ENCODE data around the gene PGGHG.

Gene PGGHG

DNA sequence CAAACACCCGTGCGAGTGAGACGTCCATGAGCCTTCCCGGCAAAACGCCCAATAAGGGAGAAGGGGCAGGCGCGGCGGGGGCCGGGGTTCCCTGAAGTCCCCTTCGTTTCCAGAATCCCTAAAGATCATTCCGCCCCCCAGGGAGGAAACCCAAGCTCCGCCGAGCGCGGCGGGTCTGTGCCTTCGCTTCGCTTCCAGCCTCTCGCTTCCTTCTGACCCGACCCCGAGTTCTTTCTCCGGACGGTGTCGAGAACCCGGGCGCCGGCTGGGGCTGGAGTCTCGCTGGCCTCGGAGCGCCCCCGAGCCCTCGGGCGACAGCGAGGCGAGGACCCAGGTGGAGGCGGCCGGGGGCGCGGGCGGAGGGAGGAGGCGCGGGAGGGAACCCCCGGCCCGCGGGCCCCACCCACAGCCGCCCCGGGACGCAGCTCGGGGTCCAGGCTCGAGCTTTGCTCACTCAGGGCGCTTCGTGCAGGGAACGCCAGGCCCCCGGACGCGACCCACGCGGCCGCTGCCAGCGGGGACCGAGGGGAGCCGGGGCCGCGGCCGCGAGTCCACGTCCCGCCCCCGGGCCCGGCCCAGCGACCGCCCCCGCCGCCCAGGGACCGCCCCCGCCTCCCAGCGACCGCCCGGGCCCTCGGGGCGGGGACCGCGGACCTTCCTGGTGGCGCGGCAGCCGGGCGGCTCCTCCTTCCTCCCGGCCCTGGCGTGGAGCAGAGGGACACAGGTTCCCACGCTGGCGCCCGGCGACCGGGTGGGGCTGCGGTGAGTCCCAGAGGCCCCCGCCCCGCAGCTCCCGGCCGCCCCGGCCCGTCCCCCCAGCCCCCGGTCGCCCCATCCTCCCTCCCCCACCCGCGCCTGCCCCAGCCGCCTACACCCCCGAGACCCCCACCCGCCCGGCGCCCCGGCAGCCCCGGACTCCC, at the start of gene PGGHG:
TSS of gene PGGHG (plus strand) at position 649 of the 920 bp plus-strand sequence. CDS start 691 bp downstream, outside the sequence.
- Histone ChIP-seq H3K4me2 (ENCODE audit: low read depth, low read length, poor library complexity, severe bottlenecking) (peak within 1 kb of the TSS; percentile 98), H3K9ac (ENCODE audit: low read depth, low read length, poor library complexity, severe bottlenecking) (peak within 1 kb of the TSS; percentile 93), H3K9me3 (ENCODE audit: insufficient read depth, low read depth, low read length) (no peaks in the 10 kb centered on the region), H3K27me3 (ENCODE audit: insufficient read depth, low read length, poor library complexity, severe bottlenecking) (no peaks in the 10 kb centered on the region), H3K79me2 (ENCODE audit: insufficient read depth, low read length) (peaks cover 37% of the 10 kb centered on the region; the same call in 1 of the 2 replicates), H4K20me1 (ENCODE audit: insufficient read depth, low read length, poor library complexity, severe bottlenecking) (peaks cover 3% of the 10 kb centered on the region), H3K9me2 (replicated peaks; ENCODE audit: low read depth, low read length) (no peaks in the 10 kb centered on the region), H3K4me1 (ENCODE audit: insufficient read depth, low read length, poor library complexity, severe bottlenecking) (peaks cover 40% of the 10 kb centered on the region), H3K36me3 (ENCODE audit: insufficient read depth, low read length) (no peaks in the 10 kb centered on the region; the same call in 1 of the 2 replicates), H3F3A (ENCODE audit: low read depth) (no peaks in the 10 kb centered on the region), H2AFZ (ENCODE audit: low read length) (peak within 1 kb of the TSS; percentile 82), H3K4me3 (ENCODE audit: low read length, poor library complexity, severe bottlenecking) (peak within 1 kb of the TSS; percentile 93)
- TF ChIP-seq, protein P1, sequence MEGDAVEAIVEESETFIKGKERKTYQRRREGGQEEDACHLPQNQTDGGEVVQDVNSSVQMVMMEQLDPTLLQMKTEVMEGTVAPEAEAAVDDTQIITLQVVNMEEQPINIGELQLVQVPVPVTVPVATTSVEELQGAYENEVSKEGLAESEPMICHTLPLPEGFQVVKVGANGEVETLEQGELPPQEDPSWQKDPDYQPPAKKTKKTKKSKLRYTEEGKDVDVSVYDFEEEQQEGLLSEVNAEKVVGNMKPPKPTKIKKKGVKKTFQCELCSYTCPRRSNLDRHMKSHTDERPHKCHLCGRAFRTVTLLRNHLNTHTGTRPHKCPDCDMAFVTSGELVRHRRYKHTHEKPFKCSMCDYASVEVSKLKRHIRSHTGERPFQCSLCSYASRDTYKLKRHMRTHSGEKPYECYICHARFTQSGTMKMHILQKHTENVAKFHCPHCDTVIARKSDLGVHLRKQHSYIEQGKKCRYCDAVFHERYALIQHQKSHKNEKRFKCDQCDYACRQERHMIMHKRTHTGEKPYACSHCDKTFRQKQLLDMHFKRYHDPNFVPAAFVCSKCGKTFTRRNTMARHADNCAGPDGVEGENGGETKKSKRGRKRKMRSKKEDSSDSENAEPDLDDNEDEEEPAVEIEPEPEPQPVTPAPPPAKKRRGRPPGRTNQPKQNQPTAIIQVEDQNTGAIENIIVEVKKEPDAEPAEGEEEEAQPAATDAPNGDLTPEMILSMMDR (conservative IDR thresholded peaks at IDR 0.05; ENCODE audit: low read length), result no peak
- TF ChIP-seq EZH2phosphoT487 (IDR thresholded peaks at IDR 0.05; ENCODE audit: borderline replicate concordance), result no peak

DNA sequence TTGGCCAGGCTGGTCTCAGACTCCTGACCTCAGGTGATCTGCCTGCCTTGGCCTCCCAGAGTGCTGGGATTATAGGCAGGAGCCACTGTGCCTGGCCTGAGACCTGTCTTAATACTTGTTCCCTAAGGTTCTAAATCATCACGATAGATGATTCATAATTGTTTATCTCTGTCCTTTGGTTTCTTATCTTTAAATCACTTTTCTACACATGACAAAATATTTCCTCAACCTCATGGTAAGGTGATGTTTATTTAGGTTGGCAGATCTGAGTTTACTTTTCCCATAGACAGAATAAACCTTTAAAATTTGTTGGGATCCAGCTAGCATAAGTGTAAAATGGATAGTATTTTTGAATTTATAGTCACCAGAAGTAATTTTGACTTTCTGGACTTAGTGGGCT, 48.6 kb upstream of the PGGHG start:
- H2AFZ ChIP-seq (ENCODE audit: low read length), result no peak overlapping the region
- peaks cover 29% of the 10 kb centered on the region for H3K4me1 ChIP-seq (ENCODE audit: insufficient read depth, low read length, poor library complexity, severe bottlenecking)
- H3K9ac ChIP-seq (ENCODE audit: low read depth, low read length, poor library complexity, severe bottlenecking), result no peak overlapping the region
- H3K79me2 ChIP-seq (ENCODE audit: insufficient read depth, low read length), result peaks cover 56% of the 10 kb centered on the region
- TF ChIP-seq EZH2phosphoT487 (IDR thresholded peaks at IDR 0.05; ENCODE audit: borderline replicate concordance), result no peak
- TF ChIP-seq, protein P1 (conservative IDR thresholded peaks at IDR 0.05; ENCODE audit: low read length), result no peak
- peaks cover 20% of the 10 kb centered on the region for H4K20me1 ChIP-seq (ENCODE audit: insufficient read depth, low read length, poor library complexity, severe bottlenecking)
- H3K4me3 ChIP-seq (ENCODE audit: low read length, poor library complexity, severe bottlenecking), result no peak overlapping the region
- no peaks in the 10 kb centered on the region for H3K9me2 ChIP-seq (replicated peaks; ENCODE audit: low read depth, low read length)
- H3K9me3 ChIP-seq (ENCODE audit: insufficient read depth, low read depth, low read length), result no peaks in the 10 kb centered on the region
- no peak overlapping the region for H3K4me2 ChIP-seq (ENCODE audit: low read depth, low read length, poor library complexity, severe bottlenecking)
- peaks cover 15% of the 10 kb centered on the region; the same call in 1 of the 2 replicates for H3K36me3 ChIP-seq (ENCODE audit: insufficient read depth, low read length)
- peaks cover 4% of the 10 kb centered on the region for H3F3A ChIP-seq (ENCODE audit: low read depth)
- H3K27me3 ChIP-seq (ENCODE audit: insufficient read depth, low read length, poor library complexity, severe bottlenecking), result no peaks in the 10 kb centered on the region

DNA sequence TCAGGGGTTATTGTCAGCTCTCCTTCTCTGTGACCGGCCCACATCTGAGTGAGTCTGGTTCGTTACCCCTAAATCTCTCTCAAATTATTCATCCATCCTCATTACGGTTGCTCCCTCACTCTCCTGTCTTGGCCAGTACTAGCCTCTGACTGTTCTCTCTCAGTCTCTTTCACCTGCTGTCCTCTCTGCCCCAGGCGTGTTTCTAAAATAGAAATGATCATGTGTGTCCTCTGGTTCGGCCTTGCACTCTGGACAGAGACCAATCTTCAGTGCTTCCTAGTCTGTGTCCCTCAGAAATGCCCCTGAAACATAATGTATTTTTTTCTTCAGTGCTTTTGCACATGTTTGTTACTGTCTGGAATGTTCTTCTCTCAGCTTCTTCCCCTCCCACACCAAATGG, 47.3 kb upstream of the PGGHG start:
- no peaks in the 10 kb centered on the region for H3K9me3 ChIP-seq (ENCODE audit: insufficient read depth, low read depth, low read length)
- no peak overlapping the region for H2AFZ ChIP-seq (ENCODE audit: low read length)
- H3K9me2 ChIP-seq (replicated peaks; ENCODE audit: low read depth, low read length), result no peaks in the 10 kb centered on the region
- peaks cover 22% of the 10 kb centered on the region for H3K4me1 ChIP-seq (ENCODE audit: insufficient read depth, low read length, poor library complexity, severe bottlenecking)
- H3K9ac ChIP-seq (ENCODE audit: low read depth, low read length, poor library complexity, severe bottlenecking), result peak overlapping the region; percentile 45
- H3F3A ChIP-seq (ENCODE audit: low read depth), result peaks cover under 1% of the 10 kb centered on the region
- peaks cover 28% of the 10 kb centered on the region; the same call in 1 of the 2 replicates for H3K36me3 ChIP-seq (ENCODE audit: insufficient read depth, low read length)
- peaks cover 20% of the 10 kb centered on the region for H4K20me1 ChIP-seq (ENCODE audit: insufficient read depth, low read length, poor library complexity, severe bottlenecking)
- peaks cover 50% of the 10 kb centered on the region for H3K79me2 ChIP-seq (ENCODE audit: insufficient read depth, low read length)
- TF ChIP-seq, protein P1 (conservative IDR thresholded peaks at IDR 0.05; ENCODE audit: low read length), result no peak
- no peak for TF ChIP-seq EZH2phosphoT487 (IDR thresholded peaks at IDR 0.05; ENCODE audit: borderline replicate concordance)
- H3K27me3 ChIP-seq (ENCODE audit: insufficient read depth, low read length, poor library complexity, severe bottlenecking), result no peaks in the 10 kb centered on the region
- no peak overlapping the region for H3K4me3 ChIP-seq (ENCODE audit: low read length, poor library complexity, severe bottlenecking)
- H3K4me2 ChIP-seq (ENCODE audit: low read depth, low read length, poor library complexity, severe bottlenecking), result peak overlapping the region; percentile 37
